CD4-positive, alpha-beta T cell treated with Interleukin-1 beta for 1 hour (primary cell): ENCODE data around the gene SHISAL1.
"Not testable (repeated sequence)": the region's sequence is repeated elsewhere in the genome, so short reads cannot be mapped to it uniquely, and the experiment has no call there.

Experiments used
- DNase-seq, 2 donors: peaks; one replicate each; pipeline ENCODE4 v3.0.0-alpha.2; 2020 to 2022

Gene SHISAL1

DNA sequence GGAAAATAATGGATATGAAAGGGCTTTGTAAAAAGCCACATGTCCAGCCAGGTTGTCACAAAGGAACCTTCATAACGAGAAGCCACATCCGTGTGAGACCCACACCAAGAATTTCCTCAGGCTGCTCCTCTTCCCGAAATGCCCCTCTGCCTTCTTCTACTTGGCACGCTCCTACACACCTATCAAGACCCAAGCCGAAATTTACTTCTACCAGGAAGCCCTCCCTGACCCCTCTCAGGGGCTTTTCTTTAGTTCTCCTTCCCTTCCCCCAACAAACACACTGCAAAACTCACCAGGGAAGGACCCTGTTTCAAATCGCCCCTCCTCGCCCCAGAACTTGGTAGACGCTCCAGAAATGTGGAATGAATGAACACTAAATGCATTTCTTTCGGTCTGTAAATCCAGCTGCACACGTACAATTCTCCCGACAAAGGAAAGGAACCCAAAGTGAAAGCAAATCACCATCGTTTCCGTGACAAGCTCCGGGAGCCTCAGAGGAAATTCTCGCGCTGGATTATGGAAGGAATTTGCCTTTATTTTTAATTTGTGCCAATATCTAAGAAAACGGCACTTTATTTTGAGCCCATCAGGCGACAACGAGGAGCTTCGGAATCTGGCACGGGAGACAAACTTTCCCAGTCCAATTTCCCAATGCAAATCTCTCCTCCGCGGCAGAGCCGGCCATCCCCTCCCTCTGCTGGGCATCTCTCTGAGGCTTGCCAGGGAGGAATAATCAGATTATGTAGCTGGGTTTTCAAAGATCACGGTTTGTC, 13.2 kb upstream of the SHISAL1 start:
- no peak for DNase-seq

DNA sequence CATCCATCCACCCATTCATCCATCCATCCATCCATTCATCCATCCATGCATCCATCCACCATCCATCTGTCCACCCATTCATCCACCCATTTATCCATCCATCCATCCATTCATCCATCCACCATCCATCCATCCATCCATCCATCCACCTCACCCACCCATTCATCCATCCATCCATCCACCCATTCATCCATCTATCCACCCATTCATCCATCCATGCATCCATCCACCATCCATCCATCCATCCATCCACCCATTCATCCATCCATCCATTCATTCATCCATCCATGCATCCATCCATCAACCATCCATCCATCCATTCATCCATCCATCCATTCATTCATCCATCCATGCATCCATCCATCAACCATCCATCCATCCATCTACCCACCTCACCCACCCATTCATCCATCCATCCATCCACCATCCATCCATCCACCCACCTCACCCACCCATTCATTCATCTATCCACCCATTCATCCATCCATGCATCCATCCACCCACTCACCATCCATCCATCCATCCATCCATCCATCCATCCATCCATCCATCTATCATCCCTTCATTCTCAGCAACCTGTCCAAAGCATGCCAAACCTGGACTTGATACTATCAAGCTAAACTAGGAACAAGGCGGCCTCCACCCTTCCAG, 10.5 kb upstream of the SHISAL1 start:
- DNase-seq, result not testable (repeated sequence)

DNA sequence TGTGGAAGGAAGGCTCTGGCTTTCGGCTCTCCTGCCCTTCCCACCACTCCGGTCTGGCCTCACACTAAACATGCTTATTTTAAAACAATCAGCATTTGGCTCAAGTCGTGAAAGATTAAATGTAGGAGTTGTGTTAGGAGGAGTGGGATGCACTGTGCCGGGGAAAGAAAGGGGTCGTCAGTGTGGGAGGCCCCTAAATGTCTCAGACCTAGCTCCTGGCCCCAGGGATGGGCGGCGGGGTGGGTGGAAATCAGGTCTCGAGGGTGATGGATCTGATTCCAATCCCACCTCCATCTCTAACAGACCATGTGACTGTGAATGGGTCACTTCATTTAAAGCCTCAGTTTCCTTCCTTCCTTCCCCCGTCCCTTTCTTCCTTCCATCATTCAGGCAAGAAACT, 6.9 kb upstream of the SHISAL1 start:
- DNase-seq, result no peak

DNA sequence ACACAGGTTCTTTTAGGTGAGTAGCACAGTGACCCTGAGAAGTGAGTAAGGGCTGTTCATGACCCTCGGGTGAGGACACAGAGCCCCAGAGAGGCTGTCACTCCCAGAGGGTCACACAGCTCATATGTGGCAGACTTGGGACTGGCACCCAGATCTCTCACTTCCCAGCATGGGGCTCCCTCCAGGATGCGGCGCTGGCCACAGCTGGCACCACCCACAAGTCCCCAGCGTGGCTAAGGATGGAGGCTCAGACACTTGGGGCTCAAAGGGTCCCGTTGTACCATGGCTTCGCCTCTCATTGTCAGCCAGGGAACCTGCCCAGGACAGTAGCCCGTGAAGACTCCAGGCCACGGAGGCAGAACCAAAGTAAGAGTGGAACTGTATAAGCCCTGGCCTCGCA, 6.0 kb upstream of the SHISAL1 start:
- no peak for DNase-seq

DNA sequence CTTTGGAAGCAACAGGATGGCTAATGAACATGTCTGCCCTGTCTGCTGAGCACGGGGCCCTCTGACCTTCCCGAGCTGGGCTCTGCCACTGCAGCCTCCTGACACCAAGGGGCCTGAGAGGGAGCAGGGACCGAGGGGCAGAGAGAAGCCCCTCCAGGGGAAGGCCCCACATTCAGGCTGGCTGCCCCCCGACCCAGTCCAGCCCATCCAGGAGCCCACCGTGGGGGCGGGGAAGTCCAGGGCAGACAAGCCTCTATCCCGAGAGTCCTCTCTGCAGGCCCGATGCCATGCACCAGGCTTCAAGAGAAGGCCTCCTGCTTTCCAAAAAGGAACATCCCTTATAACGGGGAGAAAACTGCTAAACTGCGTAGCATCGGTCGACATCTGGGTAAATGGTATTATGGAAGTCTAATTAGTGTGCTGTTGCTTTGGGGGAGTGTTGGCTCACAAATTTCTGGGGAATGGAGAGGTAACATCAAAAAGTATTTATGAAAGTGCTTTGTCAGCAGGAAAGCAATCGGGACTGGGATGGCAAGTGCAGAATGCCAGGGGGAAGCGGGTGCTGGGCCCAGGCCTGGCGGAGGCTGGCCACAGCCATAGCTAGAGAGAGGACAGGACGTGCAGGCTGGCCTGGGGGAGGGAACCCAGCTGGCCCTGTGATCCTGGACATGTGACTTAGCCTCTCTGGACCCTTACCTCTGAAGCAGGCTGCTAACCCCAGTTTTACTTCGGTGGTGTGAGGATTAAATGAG, 5.3 kb upstream of the SHISAL1 start:
- DNase-seq, result no peak

DNA sequence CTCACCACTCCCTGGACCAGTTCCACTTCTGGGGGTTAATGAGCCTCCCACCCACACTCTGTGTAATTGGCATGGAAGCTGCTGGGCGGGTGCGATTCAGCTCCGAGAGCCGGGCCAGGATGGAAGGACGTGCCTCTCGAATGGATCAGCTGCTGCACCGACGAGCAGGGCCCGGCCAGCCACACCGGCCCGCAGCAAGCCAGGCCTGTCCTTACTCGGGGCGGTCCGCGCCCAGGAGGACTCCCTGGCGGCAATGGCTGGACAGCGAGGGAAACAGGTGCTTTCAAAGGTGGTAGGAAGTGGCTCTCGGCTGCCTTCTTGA, 4.3 kb upstream of the SHISAL1 start:
- DNase-seq, result no peak

DNA sequence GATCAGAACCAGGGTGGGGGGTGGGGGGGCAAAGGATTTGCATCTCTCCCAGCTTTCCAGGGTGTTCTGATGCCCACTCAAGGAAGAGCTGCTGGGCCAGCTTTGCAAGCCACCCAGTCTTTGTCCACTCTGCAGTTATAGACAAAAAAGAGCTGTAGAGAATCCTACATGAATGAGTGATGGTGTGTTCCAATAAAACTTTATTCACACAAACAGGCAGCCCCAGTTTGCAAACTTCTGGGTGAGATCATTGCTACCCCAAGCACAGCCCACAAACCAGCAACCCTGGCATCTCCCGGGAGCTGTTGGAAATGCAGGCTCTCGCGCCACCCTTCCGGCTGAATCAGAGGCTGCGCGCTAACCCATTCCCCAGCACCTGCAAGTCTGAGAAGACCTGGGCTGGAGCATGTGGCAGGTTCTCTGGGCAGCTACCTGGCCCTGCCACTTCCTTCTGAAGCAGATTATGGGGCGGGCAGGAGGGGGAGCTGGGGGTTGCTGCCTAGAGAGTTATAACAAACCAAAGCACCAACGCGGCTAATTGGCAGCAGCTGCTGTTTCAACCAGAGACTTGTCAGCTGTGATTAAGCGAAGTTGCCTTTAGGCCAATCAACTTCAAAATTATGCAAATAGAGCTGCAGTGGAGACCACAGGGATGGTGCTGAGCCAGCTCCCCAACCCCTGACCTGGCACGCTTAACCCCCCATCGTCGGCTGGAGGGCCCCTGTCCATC, 3.8 kb upstream of the SHISAL1 start:
- DNase-seq, result no peak

DNA sequence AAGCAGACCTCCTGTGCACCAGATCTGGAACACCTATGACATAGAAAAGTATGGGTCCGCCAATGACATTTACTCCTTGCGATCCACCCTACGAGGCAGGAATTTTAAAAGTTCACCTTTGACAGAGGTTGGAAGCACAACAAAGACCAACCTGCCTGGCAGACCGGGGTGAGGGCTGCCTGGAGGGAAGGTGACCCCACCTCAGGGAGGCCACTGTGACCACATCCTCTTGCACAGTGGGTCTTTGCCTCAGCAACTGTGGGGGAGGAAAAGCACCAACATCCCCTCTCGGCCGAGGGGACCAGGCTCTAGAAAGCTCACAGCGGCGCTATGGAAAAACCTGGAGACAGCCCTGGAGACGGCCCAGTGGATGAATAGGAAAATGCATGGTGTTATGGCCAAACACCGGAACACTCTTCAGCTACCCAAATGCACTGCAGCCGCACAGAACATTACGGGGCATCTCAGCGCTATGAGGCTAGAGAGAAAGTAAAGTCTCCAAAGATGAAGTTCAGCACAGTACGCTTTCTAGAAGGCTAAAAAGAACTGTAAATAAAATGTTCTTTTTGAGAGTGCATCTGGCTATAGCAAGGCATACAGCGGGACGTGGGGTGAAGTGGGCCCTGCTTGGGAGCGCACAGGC, 1.8 kb upstream of the SHISAL1 start:
- no peak for DNase-seq

DNA sequence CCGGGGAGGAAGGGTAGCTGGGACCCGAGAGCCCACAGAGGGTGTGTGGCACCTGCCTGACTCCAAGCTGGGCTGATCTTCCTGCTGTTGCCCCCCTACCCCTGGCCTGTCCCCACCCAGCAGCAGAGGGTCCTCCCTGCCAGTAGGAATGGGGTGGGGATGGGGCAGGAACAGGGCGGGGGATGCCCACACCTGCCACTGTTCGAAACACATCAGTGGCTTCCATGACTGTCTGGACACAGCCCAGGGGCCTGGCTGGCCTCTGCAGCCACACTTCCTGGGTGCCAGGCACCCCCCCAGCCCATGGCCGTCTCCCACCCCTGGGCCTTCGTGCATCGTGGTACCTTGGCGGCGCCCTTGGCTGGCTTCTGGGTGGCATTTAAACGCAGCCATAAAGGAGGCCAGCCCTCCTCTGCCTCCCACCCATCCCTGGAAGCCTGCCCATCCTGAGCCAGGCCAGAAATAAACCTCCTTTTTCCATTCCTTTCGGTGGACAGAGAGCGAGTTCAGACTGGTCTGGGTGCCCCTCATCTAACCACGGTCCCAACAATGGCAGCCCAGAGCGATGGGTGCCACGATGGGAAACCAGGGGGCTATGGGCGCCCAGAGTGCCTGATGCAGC, 745 bp upstream of the SHISAL1 start:
- DNase-seq, result no peak

DNA sequence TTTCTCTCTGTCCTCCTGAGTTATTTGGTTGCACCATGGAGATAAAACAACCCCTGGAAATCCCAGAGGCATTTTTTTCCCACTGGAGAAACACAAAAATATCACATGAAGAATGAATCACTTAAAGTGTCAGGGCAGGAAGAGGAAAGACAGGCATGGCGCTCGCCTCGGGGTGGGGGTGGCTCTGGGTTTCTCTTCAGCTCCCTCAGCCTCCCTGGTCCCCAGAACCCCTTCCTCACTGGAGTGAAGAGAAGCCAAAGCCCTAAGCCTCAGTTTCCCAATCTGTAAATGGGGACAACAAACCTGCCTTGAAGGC, 938 bp downstream of the SHISAL1 start:
- no peak for DNase-seq

DNA sequence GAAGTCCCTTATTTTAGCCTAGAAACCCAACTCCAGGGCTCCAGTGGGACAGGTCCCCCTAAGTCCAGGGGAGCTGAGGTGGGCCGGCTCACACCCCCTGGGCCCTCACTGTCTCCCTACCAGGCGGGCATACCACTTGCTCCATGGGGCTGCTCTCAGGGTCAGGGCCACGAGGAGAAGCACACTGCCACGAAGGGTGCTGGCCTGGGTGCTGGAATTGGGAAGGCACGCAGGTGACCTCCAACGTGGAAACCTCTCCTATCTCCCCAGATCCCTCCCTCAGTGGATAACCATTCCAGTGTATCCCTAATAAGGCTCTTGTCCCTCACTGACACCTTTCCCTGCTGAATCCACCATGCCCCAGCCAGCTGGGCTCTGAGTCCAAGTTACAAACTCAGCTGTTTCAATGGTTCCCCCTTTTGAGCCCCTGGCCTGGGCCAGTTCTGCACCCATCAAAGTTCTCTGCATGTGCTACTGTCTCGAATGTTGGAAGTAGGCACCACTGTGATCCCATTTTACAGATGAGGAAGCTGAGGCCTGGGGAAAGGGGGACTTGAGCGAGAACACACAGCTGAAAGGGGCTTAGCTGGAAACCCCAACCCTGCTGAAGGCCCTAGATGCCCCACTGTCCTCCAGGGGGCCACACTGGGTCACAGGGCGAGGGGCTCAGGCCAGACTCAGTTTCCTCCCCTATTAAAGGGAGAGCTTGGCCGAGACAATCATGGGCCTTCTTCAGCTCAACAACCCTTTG, 1.5 kb downstream of the SHISAL1 start:
- DNase-seq, result no peak

DNA sequence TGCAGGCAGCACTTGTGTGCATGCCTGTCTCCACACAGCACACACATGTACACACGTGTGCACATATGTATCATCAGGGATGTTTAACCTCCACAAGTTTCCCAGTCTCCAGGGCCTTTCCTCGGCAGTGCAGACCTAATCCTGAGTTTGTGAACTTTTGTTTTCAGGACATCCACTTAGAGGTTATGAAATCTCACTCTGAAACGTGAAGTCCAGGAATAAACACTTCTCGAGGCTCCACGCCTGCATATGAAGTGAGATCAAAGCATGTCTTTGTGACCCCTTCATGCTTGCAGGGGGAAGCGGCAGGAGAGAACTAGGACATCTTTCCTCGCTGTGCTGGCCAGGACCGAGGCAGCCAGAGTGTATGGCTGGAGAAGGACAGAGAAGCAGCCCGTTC, 3.1 kb downstream of the SHISAL1 start:
- no peak for DNase-seq

DNA sequence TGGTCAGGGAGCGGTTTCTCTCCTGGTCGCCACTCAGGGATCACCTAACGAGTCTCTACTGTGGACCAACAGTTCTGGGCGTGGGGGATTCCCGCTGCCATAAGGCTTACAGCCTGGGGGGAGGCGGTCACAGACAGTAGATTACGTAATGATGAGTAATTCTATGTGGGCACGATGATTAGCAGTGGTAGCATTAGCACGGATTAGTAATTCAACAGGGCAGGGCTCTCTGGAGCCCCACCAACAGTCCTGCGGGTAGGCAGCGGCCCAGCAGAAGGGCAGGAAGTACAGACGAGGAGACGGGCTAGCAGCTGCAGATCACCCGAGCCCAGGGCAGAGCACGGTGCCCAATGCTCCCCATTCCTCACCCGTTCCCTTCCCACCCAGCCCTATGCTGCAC, 3.6 kb downstream of the SHISAL1 start:
- peak in 1 of 2 donors; percentile 12 for DNase-seq

DNA sequence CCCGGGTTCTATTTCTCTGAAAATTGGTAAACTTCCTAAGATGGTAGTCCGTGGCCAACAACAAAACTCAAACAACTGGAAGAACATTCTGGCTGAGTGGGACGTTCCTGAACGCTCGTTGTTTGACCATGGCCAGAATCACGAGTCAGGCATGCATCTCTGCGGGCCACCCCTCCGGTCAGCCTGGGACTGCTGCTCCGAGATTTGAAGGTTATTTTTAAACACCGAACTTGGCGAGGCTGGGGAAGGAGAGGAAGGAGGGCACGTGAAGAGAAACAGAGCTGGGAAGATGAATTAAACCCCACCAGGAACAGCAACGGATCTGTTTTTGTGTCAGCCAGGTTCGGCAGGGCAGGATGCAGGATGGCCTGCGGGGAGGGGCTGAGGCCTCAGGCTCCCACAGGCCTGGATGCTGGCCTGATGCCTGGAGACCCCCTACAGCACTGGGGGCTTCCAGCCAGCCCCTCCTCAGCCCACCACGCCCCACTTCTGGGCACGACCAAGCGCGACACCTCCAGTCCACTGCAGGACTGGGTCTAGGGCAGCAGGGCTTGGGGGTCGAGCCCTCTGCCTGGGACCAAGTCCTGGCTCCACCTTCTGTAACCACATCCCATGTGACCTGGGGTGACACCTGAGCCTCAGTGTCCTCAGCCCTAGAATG, 5.1 kb downstream of the SHISAL1 start:
- no peak for DNase-seq

DNA sequence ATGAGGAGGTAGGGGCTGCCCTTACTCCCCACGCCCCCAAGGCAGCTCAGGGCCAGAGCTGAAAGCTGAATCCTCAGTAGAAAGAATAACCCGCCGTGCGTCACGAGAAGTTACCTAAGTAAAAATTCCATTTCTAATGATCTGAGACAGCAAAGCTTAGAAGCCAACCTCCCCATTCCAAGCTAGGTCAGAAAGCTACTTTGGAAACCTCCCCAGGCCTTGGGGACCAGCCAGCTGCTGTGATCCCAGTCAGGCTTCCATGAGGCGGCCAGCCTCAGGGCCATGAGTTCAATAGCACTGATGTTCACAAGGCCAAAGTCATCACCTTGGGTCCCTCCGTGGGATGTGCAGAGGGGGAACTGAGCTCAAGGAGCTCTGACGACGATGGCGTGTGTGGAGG, 6.9 kb downstream of the SHISAL1 start:
- DNase-seq, result no peak

DNA sequence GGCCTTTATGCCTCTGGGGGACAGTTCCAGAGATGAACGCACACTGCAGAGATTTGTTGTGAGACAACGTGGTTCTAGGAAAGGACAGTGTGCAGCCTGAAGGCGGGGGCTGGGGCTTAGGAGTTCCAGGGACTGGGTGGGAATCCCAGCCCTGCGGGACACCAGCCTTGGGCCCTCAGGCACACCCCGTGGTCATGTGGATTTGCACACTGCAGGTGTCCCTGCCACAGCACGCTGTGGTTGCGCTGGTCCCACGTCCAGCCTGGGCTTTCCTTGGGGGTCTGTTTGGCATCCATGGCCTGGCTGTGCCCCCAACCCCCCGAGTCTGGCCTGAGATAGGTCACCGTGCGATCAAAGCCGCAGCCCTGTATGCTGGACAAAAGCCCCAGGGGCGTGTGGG, 7.3 kb downstream of the SHISAL1 start:
- DNase-seq, result no peak

DNA sequence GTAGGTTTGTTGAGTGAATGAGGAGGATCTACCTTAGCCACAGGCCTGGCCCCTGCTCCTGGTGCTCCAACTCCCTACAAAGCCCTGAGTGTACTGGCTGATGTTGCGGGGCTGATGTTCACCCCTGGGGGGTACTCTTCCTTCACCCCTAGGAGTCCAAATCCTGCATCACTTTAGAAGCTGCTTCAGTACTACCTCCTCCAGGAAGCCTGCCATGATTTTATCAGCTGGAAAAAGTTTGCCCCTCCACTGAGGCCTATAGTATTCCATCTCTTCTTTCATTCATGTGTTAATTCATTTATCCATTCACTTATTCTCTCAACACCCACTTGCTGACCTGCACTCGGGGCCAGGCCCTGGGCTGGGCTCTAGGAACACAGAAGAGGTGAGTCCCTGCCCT, 7.8 kb downstream of the SHISAL1 start:
- no peak for DNase-seq

GRCh38 chr22:44304354-44304753, 8.4 kb downstream of the SHISAL1 start:
- DNase-seq, result no peak

DNA sequence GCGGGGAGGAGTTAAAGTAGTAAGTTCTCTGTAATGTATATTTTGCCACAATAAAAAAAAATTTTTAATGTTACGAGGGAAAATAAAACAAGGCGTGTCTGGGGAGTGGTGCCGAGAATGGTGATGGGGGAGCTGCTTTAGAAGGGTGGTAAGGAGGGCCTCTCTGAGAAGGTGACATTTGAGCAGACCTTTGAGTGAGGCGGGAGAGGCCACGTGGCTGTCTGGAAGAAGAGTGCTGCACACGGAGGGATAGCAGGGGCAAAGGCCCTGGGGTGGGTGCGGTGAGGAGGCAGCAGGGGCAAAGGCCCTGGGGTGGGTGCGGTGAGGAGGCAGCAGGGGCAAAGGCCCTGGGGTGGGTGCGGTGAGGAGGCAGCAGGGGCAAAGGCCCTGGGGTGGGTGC, 10.4 kb downstream of the SHISAL1 start:
- not testable (repeated sequence) for DNase-seq

DNA sequence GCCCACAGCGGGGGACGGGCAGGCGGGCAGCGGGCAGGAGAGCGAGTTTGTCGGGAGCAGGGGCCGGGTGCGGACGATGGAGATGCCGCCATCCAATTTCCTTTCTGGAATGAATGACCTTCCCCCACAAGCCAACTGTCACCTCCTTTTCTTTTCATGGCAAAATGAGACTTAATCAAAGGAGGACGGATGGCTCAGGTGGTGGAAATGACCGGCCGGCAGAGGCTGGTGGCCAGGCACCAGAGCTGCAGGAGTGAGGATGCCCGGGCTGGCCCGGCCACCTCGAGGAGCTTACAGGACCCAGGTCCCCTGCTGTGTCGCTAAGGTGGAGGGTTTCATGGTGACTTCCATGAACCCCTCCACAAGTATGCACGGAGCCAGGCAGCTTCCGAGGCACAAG, 11.7 kb downstream of the SHISAL1 start:
- DNase-seq, result no peak

GRCh38 chr22:44299124-44299523, 13.6 kb downstream of the SHISAL1 start:
- DNase-seq, result no peak
